Psoas muscle (tissue), 8 donors: Measurements from ENCODE around the gene CAMTA1. TPM values are rescaled to one million over a fixed set of nuclear protein-coding genes. Genes with fewer than 3 reads are reported as not detected.

Experiments
- ATAC-seq, 4 donors: fragments of 200-7000 bp; cut with Tn5 transposase; one replicate each; pipeline ENCODE4 v1.9.1; 2020; ENCODE audit warnings: moderate library complexity in 3 of 4, mild to moderate bottlenecking in 2 of 4
- DNase-seq, 2 donors: peaks; one replicate each; pipeline ENCODE4 v3.0.0-alpha.2; 2020
- H3K27ac ChIP-seq: fragments of 200-600 bp; one replicate; pipeline ENCODE4 v1.8.0; 2022
- H3K27me3 ChIP-seq, 3 donors: fragments of 200-600 bp in 1 of 3; one replicate each; pipeline versions ENCODE4 v1.6.1 to v1.8.0; 2013 to 2022; ENCODE audit warnings: low read length in 2 of 3, mild to moderate bottlenecking in 2 of 3, moderate library complexity in 1 of 3; ENCODE audit not compliant: insufficient read depth in 3 of 3
- H3K36me3 ChIP-seq, 2 donors: fragments of 200-600 bp in 1 of 2; one replicate each; pipeline versions ENCODE4 v1.6.1 to v1.8.0; 2013 to 2022; ENCODE audit warnings: low read depth in 1 of 2, mild to moderate bottlenecking in 1 of 2, moderate library complexity in 1 of 2; ENCODE audit not compliant: insufficient read depth in 1 of 2
- H3K4me1 ChIP-seq: fragments of 200-600 bp; one replicate; pipeline ENCODE4 v1.8.0; 2022
- H3K4me3 ChIP-seq: fragments of 200-600 bp; one replicate; pipeline ENCODE4 v1.8.0; 2022; ENCODE audit warnings: mild to moderate bottlenecking
- H3K9me3 ChIP-seq: fragments of 200-600 bp; one replicate; pipeline ENCODE4 v1.8.0; 2022
- WGBS, 3 donors: extraction: QIAGEN DNeasy Blood & Tissue Kit; methylation state at CpG; one replicate each; pipeline versions ENCODE4 v1.1.6 to v1.1.7; 2013; 5-methylcytosine and 5-hydroxymethylcytosine counted together
- intact Hi-C, 2 donors: fragments of 100-400 bp; cut with DNase I; formaldehyde crosslinking; loops; one replicate each; pipeline versions ENCODE4 v1.11.0 to v1.14.2; 2022
- polyA plus RNA-seq, 3 donors: library from polyadenylated mRNA; stranded (reverse); fragments of 200-250 nt; gene quantifications; one replicate each; pipeline ENCODE4 v1.2.3, GENCODE V29; 2013
- total RNA-seq, 4 donors: library from RNA; stranded (reverse); fragmentation: NEBNext Ultra II Directional in 2 of 4; extraction: Animal tissue kit (Norgen Biotek cat#: 25700) in 2 of 4; gene quantifications; one replicate each; pipeline versions ENCODE4 v1.2.1 to v1.2.4, GENCODE V29; 2021 to 2023
- TF ChIP-seq, protein P1 (sequence below): fragments of 200-600 bp; IDR thresholded peaks from one replicate; pipeline ENCODE4 v1.8.0; 2022; ENCODE audit warnings: antibody characterized with exemption
- donor health status: healthy with polysubstance abuse.
- donor health status: DM: no; HTN: no; CAD: no; lungs with moderate emphysema.
- donor health status: Bipolar disorder and iron deficiency.
- donor health status: healthy.
- donor health status: DM: yes; HTN: yes; CAD: no.
- donor health status: DM: no; HTN: no; CAD: no.
- donor health status: DM: no; HTN: no; CAD: no.
- donor health status: DM: yes; HTN: yes; CAD: no.

CAMTA1 gene
- total and polyA plus RNA-seq, 7 donors: 64.6 to 206 (median 76.5) TPM

DNA sequence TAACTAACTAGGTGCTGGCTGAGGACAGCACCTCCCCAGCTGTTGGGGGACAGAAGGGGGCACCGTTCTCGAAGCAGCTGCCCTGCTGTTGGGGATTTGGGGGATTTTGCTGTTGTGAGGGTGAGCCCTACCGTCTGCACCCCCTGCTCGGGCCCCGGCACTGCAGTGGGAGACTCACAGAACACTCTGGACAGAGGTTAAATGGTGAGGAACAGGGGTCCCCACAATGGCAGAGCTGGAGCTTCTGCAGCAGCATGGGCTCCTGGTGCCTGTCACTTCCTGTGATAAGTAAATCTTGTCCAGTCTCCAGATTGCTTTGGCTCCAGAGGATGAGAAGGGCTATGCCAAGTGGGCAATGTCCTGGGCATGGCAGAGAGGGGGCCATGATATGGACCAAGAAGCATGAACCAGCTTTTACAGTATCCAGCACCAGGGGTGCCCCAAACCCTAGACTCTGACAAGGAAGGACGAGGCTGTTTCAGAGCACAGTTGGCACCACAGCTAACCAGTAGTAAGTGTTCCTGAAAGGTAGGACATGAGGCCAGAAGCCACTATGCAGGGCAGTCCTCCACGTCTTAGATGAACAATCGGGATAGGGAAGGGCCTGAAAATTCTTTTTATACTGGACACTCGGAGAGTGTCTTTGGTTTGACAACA is 620.7 kb downstream of the CAMTA1 start:
- intact Hi-C loops: no loop called here
- no peak overlapping the region for H3K27ac ChIP-seq
- no peak for DNase-seq
- H3K36me3 ChIP-seq: no peaks in the 10 kb centered on the region
- TF ChIP-seq, protein P1, sequence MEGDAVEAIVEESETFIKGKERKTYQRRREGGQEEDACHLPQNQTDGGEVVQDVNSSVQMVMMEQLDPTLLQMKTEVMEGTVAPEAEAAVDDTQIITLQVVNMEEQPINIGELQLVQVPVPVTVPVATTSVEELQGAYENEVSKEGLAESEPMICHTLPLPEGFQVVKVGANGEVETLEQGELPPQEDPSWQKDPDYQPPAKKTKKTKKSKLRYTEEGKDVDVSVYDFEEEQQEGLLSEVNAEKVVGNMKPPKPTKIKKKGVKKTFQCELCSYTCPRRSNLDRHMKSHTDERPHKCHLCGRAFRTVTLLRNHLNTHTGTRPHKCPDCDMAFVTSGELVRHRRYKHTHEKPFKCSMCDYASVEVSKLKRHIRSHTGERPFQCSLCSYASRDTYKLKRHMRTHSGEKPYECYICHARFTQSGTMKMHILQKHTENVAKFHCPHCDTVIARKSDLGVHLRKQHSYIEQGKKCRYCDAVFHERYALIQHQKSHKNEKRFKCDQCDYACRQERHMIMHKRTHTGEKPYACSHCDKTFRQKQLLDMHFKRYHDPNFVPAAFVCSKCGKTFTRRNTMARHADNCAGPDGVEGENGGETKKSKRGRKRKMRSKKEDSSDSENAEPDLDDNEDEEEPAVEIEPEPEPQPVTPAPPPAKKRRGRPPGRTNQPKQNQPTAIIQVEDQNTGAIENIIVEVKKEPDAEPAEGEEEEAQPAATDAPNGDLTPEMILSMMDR: no peak
- no peak overlapping the region for H3K4me3 ChIP-seq
- peaks cover 3% of the 10 kb centered on the region for H3K9me3 ChIP-seq
- H3K27me3 ChIP-seq: no peaks in the 10 kb centered on the region
- H3K4me1 ChIP-seq: no peaks in the 10 kb centered on the region
- ATAC-seq: no peak
- 74 to 89% (median 80%) methylated on average over 9 of the region's 9 CpGs for WGBS, 3 donors

DNA sequence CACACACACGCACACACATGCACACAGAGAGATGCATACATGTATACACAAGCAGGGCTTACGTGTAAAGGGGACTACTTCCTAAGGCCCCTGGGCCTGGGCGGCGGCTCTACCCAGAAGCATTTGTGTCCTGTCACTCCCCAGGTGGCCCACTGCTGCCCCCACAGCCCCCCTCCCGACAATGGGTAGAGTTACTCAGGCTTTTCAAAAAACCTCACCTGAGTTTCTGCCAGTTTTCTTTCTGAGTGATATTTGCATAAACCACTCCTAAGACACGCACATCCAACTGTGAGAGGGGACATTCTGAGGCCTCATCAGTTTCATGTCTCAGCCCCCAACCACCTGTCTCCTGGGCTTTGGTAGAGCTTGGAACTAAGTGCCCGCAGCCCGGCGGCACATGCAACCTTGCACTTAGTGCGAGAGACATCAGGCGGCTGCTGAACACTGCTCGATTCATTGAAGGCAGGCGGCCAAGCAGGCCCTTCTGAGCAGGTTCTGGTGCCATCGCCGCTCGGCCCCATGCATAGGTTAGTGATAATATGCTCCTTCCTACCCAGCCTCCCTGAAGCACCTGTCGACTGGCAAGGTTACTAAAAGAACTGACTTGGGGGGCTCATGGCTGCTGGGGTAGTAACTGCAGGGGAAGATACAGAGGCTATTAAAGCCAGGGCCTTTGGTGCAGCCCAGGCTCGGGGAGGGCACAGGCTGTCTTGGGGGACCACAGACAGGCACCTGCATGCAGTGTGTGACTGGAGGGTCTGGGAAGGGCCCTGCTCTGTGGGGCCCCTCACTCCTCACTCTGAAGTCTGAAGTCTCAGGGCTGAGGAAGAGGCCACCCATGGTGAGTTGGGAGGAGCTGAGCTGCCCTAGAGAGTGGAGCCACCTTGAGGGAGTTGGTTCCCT is 621.6 kb downstream of the CAMTA1 start:
- H3K4me3 ChIP-seq: no peak overlapping the region
- no peaks in the 10 kb centered on the region for H3K4me1 ChIP-seq
- DNase-seq (no peak), ATAC-seq (no peak)
- no peak overlapping the region for H3K27ac ChIP-seq
- H3K27me3 ChIP-seq: no peaks in the 10 kb centered on the region
- H3K36me3 ChIP-seq: no peaks in the 10 kb centered on the region
- WGBS, 3 donors: 80 to 86% (median 84%) methylated on average over 18 of the region's 18 CpGs
- no peaks in the 10 kb centered on the region for H3K9me3 ChIP-seq
- intact Hi-C loops: no loop called here
- TF ChIP-seq, protein P1: no peak

DNA sequence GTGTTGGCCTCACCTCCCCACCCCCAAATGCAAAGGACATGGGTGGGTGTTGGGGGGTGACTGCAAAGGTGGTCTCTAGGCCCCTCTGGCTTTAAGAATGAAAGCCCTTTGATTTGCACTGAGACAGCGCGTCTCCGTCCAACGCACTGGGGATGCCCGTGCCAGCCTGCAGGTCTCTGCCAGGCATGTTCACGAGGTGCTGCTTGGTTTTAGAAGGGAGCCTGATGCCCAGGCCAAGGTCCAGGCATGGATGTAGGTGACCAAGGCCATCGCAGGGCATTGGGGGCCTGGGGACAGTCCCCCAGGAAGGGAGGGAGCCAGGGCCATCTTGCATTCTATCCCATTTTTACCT is 622.3 kb downstream of the CAMTA1 start:
- Histone ChIP-seq H3K36me3 (no peaks in the 10 kb centered on the region), H3K9me3 (no peaks in the 10 kb centered on the region), H3K4me3 (no peak overlapping the region), H3K4me1 (no peaks in the 10 kb centered on the region), H3K27ac (no peak overlapping the region), H3K27me3 (no peaks in the 10 kb centered on the region)
- WGBS, 3 donors: 88 to 91% (median 91%) methylated on average over 7 of the region's 7 CpGs
- intact Hi-C loops: no loop called here
- no peak for ATAC-seq
- no peak for DNase-seq
- TF ChIP-seq, protein P1: no peak

DNA sequence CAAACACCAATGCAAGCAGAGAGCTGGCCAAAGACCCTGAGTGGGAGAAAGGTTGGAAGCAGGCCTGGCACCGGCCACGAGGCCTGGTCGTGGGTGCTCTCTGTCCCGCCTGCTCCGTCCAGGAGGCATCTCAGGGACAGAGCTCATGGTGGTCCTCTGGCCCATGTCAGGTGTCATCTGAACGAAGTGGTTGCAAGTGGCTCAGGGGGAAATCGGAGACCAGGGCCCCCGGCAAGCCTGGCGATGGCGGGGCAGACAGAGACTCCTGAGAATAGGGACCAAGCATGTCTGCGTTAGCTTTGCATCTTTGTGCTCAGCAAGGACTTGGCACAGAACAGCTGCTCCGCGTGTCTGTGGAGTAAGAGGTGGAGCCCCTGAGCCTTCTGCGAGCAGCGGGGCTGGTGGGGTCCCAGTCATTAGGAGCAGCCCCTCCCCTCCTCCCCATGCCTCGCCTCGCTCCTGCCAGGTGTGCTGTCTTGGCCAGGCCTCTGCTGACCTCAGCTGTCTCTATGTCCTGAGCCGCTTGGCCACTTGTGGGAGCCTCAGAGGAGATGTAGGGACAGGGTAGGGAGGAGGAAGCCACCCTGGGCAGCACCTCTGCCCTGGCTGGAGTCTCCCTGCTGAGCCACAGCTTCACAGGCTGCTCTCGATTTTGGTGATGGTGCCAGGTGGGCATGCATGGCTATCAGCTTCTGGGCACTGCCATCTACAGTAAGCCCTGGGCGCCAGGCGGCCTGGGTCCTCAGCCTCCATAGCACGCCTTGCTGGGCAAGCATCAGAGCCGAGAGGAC is 622.9 kb downstream of the CAMTA1 start:
- no peak for DNase-seq
- ATAC-seq: no peak
- intact Hi-C loops: no loop called here
- Histone ChIP-seq H3K4me3 (no peak overlapping the region), H3K9me3 (no peaks in the 10 kb centered on the region), H3K36me3 (no peaks in the 10 kb centered on the region), H3K27ac (no peak overlapping the region), H3K4me1 (no peaks in the 10 kb centered on the region), H3K27me3 (no peaks in the 10 kb centered on the region)
- 68 to 76% (median 71%) methylated on average over 23 of the region's 23 CpGs for WGBS, 3 donors
- TF ChIP-seq, protein P1: no peak
